ENCODE data around the gene TTK. TPM values are rescaled to one million over a fixed set of nuclear protein-coding genes. Genes with fewer than 3 reads are reported as not detected.

TTK gene
- polyA plus RNA-seq, 1 donor from 2014 or later, result 0.50 TPM

DNA sequence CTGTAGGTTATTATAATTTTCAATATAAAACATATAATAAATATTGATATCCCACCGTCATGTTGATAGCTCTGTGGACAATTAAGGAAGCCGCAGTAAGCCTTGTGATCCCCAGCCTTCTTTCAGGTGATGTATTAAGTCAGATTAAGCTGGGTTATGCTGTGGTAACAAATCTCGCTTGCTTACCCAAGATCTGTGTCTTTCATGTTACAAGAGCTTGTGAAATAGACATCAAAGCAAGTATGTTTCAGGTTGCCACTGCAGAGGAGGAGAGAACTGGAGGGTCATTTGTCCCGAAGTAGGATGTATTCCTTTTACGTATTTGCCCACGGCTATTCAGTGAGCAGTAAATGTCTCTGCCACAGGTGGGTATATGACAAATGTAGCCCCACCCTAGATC, 84.2 kb downstream of the TTK start:
- no peaks in the 10 kb centered on the region for H3K36me3 Mint-ChIP-seq
- H3K27me3 Mint-ChIP-seq, result peaks cover 1% of the 10 kb centered on the region
- no peaks in the 10 kb centered on the region for H3K9me3 Mint-ChIP-seq
- H3K27ac Mint-ChIP-seq, result no peak overlapping the region
- H3K4me1 Mint-ChIP-seq, result no peaks in the 10 kb centered on the region
- no peak overlapping the region for H3K4me3 Mint-ChIP-seq

DNA sequence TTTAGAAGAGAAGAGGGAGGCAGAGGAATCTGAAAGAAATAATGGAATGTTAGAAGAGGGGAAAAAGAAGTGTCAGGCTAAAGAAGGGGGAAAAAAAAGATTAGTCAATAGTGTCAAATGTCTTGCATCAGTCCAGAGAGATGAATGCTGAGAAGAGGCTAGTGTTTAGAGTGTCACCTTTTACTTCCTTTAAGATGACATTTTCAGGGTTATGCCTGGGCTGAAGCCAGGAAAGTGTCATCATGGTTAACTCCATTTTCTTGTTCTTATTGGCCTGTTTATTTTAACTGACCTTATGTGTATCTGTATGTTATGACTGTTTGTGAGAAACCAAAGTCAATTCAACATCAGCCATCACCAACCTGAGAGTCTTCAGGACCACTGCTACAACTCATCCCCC, 87.1 kb downstream of the TTK start:
- no peaks in the 10 kb centered on the region for H3K36me3 Mint-ChIP-seq
- no peaks in the 10 kb centered on the region for H3K9me3 Mint-ChIP-seq
- peaks cover 1% of the 10 kb centered on the region for H3K27me3 Mint-ChIP-seq
- no peaks in the 10 kb centered on the region for H3K4me1 Mint-ChIP-seq
- no peak overlapping the region for H3K27ac Mint-ChIP-seq
- H3K4me3 Mint-ChIP-seq, result no peak overlapping the region

Other genes starting within 250 kb of the TTK start
- gene ELOVL4, start 57.1 kb upstream of the TTK start, polyA plus RNA-seq, result not detected
- 17.4 TPM for gene BCKDHB, start 102.0 kb downstream of the TTK start, polyA plus RNA-seq